ENCODE results near the gene STOX1.

DNA sequence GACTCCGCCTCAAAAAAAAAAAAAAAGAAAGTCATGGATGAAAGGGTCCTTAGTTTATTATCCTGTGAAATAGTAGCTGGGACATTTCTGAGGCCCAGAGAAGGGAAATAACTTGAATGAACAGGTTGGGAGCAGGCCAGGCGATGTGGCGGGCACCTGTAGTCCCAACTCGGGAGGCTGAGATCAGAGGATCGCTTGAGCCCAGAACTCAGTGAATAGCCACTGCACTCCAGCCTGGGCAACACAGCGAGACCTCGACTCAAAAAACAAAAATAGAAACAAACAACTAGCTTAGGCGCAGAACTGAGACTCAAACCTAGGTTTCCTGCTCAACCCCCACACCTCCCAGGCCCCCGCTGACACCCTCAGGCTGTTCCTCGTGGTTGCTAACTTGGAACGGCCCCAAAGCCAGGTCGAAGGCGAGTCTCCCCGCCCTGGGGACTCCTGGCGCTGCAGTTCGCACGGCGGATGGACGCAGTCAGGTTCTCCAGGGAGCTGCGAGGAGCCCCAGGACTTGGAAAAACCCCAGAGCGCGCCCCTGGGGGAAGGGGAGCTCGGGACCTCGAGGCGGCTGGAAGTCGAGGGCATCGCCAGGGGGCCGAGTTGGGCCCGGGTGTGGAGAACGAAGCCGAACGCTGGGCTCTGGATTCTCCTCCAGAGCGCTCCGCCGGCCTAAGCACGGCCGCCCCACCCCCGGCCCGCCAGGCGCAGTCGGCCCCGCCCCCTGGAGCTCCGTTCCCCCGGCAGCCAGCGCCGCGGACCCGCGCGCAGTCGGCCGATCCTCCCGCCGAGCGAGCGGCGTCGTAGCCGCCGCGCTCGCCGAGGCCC is at the start of gene STOX1:
- TF ChIP-seq, protein P1, sequence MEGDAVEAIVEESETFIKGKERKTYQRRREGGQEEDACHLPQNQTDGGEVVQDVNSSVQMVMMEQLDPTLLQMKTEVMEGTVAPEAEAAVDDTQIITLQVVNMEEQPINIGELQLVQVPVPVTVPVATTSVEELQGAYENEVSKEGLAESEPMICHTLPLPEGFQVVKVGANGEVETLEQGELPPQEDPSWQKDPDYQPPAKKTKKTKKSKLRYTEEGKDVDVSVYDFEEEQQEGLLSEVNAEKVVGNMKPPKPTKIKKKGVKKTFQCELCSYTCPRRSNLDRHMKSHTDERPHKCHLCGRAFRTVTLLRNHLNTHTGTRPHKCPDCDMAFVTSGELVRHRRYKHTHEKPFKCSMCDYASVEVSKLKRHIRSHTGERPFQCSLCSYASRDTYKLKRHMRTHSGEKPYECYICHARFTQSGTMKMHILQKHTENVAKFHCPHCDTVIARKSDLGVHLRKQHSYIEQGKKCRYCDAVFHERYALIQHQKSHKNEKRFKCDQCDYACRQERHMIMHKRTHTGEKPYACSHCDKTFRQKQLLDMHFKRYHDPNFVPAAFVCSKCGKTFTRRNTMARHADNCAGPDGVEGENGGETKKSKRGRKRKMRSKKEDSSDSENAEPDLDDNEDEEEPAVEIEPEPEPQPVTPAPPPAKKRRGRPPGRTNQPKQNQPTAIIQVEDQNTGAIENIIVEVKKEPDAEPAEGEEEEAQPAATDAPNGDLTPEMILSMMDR (IDR thresholded peaks at IDR 0.05) = no peak
- TF ChIP-seq POLR2AphosphoS5 (IDR thresholded peaks at IDR 0.05; ENCODE audit: low read depth, low read length) = peak; percentile 63
- no peak for TF ChIP-seq REST (IDR thresholded peaks at IDR 0.05; ENCODE audit: insufficient read depth in 1 of 2, low read depth in 2 of 2, low read length in 1 of 2)
- TF ChIP-seq SIN3A (IDR thresholded peaks at IDR 0.05; ENCODE audit: borderline replicate concordance, insufficient read depth, low read depth, low read length) = no peak
- no peak for TF ChIP-seq TCF7L2 (IDR thresholded peaks at IDR 0.05; ENCODE audit: low read depth, low read length)
